GM12875 (cell line): ENCODE measurements around the gene SLC9A5.

Source experiments
- H3K4me3 ChIP-seq: one replicate; pipeline ENCODE4 v1.5.1; 2011; ENCODE audit warnings: low read depth, low read length, control low read depth
- TF ChIP-seq, protein P1 (sequence below): IDR thresholded peaks from 2 replicates; pipeline ENCODE4 v1.5.1; 2011; ENCODE audit warnings: low read depth, mild to moderate bottlenecking, control low read depth, inconsistent platforms, low read length, moderate library complexity, borderline replicate concordance; ENCODE audit not compliant: insufficient read depth

Gene SLC9A5

GRCh38 chr16:67228905-67229304, 19.9 kb upstream of the SLC9A5 start:
- TF ChIP-seq, protein P1, sequence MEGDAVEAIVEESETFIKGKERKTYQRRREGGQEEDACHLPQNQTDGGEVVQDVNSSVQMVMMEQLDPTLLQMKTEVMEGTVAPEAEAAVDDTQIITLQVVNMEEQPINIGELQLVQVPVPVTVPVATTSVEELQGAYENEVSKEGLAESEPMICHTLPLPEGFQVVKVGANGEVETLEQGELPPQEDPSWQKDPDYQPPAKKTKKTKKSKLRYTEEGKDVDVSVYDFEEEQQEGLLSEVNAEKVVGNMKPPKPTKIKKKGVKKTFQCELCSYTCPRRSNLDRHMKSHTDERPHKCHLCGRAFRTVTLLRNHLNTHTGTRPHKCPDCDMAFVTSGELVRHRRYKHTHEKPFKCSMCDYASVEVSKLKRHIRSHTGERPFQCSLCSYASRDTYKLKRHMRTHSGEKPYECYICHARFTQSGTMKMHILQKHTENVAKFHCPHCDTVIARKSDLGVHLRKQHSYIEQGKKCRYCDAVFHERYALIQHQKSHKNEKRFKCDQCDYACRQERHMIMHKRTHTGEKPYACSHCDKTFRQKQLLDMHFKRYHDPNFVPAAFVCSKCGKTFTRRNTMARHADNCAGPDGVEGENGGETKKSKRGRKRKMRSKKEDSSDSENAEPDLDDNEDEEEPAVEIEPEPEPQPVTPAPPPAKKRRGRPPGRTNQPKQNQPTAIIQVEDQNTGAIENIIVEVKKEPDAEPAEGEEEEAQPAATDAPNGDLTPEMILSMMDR = no peak
- H3K4me3 ChIP-seq = no peak overlapping the region

DNA sequence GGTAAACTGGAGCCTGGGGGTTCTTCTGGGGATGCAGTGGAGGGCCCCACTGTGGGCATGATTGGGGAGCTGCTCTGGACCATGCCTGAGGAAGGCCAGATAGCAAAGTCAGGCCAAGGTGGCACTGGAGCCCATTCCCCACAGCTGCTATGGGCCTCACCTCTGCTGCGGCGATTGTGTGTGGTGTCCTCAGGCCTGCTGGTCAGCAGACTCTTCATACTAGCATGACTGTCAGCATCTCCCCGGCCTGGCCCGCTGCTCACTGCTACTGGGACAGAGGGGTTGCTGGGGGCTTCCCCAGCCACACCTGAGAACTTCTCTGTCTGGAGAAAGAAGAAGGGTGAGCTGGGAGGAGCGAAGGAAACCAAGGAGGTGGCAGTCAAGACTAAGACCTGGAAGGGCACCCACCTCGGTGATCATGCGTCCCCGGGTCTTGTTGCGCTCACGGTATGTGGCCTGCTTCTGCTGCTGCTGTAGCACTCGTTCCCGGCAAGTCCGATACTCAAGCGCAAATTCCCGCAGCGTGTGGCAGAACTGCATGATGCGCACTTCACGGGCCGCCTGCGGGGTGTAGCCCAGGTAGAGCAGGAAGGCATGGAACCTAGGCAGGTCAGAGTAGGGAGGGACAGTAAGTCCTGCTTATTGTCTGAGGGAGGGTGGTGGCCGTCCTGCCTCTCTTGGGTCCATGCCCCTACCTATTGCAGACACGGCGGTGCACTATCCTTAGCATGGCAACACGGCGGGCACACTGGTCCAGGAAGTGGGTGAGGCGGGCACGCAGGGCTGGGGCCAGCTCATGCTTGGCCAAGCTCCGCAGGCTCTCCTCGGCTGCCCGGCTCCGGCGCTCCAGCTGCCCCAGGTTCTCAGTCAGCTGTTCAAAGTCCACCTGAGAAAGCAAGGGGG, 18.6 kb upstream of the SLC9A5 start:
- no peak overlapping the region for H3K4me3 ChIP-seq
- TF ChIP-seq, protein P1 = no peak

DNA sequence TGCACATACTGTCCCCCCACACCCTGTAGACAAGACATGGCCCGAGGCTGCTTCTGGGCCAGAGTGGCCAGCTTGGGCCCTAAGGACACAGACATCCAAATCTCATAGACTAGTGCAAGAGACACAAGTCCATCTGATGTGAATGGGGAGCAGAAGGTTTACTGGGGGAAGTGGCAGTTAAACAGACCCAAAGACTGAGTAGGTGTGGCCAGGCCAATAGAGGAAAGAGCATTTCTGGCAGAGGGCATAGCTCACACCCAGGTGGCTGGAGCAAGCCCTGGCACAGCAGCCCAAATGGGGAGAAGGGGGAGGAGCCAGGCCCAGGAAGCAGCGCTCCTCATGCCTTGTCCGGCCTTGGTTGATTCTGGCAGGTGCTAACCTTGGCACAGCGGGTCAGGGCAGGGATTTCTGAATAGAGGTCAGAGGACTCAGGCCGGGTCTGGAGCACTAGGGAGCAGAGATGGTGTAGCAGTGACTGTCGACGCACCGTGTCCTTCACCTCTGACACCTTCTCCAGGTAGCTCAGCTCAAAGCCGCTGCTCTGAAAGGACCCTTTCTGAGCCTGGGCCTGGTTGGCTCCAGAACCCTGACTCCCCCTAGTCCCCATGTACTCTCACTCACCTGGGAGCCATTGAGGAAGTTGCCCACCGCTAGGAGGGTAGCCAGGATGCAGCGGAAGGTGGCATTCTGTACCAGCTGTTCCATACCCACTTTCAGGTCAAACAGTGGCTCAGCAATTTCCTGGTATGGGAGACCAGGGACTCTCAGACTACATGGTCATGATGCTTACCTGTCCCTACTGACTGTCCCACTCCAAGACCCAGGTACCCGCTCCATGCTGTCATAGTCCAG, 17.7 kb upstream of the SLC9A5 start:
- no peak overlapping the region for H3K4me3 ChIP-seq
- TF ChIP-seq, protein P1 = no peak

- TF ChIP-seq, protein P1 = no peak
- no peak overlapping the region for H3K4me3 ChIP-seq
Measured at GRCh38 chr16:67233596-67233995, 15.2 kb upstream of the SLC9A5 start.

- TF ChIP-seq, protein P1 = no peak
Measured at GRCh38 chr16:67234180-67234597, 14.6 kb upstream of the SLC9A5 start.

DNA sequence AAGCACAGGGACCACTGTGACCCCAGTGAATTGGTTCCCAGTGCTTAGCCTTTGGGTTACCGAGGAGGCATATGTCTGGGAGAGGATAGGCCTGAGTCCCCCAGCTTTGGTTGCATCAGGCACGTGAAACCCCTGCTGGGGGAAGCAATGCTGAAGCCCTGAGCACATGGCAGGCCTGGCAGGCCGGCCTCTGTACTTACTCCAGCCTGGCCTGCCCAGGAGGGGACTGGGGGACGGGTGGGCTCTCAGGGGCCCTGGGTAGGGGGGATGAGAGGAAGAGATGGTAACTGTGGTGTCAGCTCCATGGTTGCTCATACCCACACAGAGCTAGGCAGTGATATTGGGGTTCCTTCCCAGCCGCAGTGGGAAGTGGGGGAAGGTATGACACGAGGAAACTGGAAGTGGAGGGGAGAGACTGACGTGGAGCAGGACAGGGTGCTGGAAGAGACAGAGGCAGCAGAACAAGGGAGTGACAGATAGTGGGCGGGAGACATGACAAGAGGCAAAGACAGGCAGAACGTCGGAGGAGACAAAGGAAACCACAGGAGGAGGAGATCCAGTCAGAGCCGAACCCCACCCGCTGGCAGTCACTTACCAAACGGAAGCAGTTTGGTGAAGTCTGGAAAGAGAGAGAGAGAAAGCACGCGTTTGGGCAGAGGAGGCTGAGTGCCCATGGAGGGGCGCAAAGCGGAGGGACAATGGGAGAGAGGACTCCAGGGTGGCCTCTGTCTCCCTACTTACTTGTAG, 12.8 kb upstream of the SLC9A5 start:
- H3K4me3 ChIP-seq = no peak overlapping the region
- TF ChIP-seq, protein P1 = no peak

More at GRCh38 chr16:67234180-67234597, 14.6 kb upstream of the SLC9A5 start:
- no peak overlapping the region for H3K4me3 ChIP-seq
